GM12878 (cell line): ENCODE results near the gene NCAN. TPM values are rescaled to one million over a fixed set of nuclear protein-coding genes. Genes with fewer than 3 reads are reported as not detected.

Source experiments
- ATAC-seq: fragments of 200-7000 bp; cut with Tn5 transposase; 3 replicates; pipeline ENCODE4 v1.9.1; 2020; ENCODE audit warnings: mild to moderate bottlenecking, moderate library complexity
- BruUV-seq: library from RNA; stranded (reverse); fragments of 400-500 nt; replicated peaks from 2 replicates; lab custom pipeline; 2021; lab: Mats Ljungman, UMichigan
- CTCF ChIA-PET: fragments of 300-600 bp; sonication (Branson Sonifier 250); formaldehyde crosslinking; extraction: SDS; loops from one replicate; lab custom pipeline; 2021; ENCODE audit warnings: inconsistent platforms; lab: Yijun Ruan, JAX
- POLR2A ChIA-PET: fragments of 350-600 bp; formaldehyde crosslinking; extraction: SDS; loops from one replicate; lab custom pipeline; 2021; ENCODE audit warnings: inconsistent platforms; lab: Charles Lee
- RAD21 ChIA-PET: fragments of 300-600 bp; sonication (Branson Sonifier 250); formaldehyde crosslinking; loops from one replicate; lab custom pipeline; 2023; ENCODE audit warnings: antibody characterized with exemption; ENCODE audit not compliant: unreplicated experiment; lab: Charles Lee
- SMC1A ChIA-PET: fragments of 300-600 bp; sonication (Branson Sonifier 250); formaldehyde crosslinking; loops from one replicate; lab custom pipeline; 2023; ENCODE audit not compliant: unreplicated experiment, uncharacterized antibody; lab: Charles Lee
- DNase-seq: peaks from one replicate; pipeline ENCODE4 v3.0.0-alpha.2; 2011; ENCODE audit warnings: low read depth, low spot score
- FAIRE-seq: peaks from 3 replicates; lab custom pipeline; 2011; peaks lifted over from hg19 to GRCh38; lab: Jason Lieb, UNC
- H2AFZ ChIP-seq: 2 replicates; pipeline ENCODE4 v1.6.0; 2011; ENCODE audit warnings: low read depth, low read length, control low read depth; ENCODE audit not compliant: control insufficient read depth
- H3K27ac ChIP-seq: 2 replicates; pipeline ENCODE4 v1.5.1; 2011; ENCODE audit warnings: control low read depth; ENCODE audit not compliant: control insufficient read depth, insufficient read depth
- H3K27me3 ChIP-seq, 2 experiments: replicated peaks in 1 of 2; 2 replicates each; pipeline versions ENCODE4 v1.6.0 to v1.6.1; 2011; ENCODE audit warnings: low read length in 1 of 2; ENCODE audit not compliant: control insufficient read depth in 2 of 2, insufficient read depth in 2 of 2
- H3K36me3 ChIP-seq, 2 experiments: 2 replicates each; pipeline ENCODE4 v1.5.1; 2011; ENCODE audit warnings: low read length in 1 of 2; ENCODE audit not compliant: control insufficient read depth in 2 of 2, insufficient read depth in 2 of 2
- H3K4me1 ChIP-seq: 2 replicates; pipeline ENCODE4 v1.6.1; 2011; ENCODE audit warnings: mild to moderate bottlenecking, low read length, moderate library complexity, mixed read lengths; ENCODE audit not compliant: control insufficient read depth, insufficient read depth
- H3K4me2 ChIP-seq: 2 replicates; pipeline ENCODE4 v1.6.0; 2011; ENCODE audit warnings: control low read depth; ENCODE audit not compliant: control insufficient read depth, insufficient read depth
- H3K4me3 ChIP-seq: fragments of 200-600 bp; sonication (generic); 2 replicates; pipeline ENCODE4 v1.5.1; 2016
- H3K79me2 ChIP-seq: 2 replicates; pipeline ENCODE4 v1.6.0; 2011; ENCODE audit warnings: low read length; ENCODE audit not compliant: control insufficient read depth, insufficient read depth
- H3K9ac ChIP-seq: 2 replicates; pipeline ENCODE4 v1.8.0; 2011; ENCODE audit warnings: low read length, control low read depth, mixed read lengths; ENCODE audit not compliant: control insufficient read depth, insufficient read depth
- H3K9me3 ChIP-seq: replicated peaks from 3 replicates; pipeline ENCODE4 v1.5.1; 2011; ENCODE audit warnings: mild to moderate bottlenecking, low read length; ENCODE audit not compliant: control insufficient read depth, insufficient read depth
- H4K20me1 ChIP-seq: 2 replicates; pipeline ENCODE4 v1.6.0; 2011; ENCODE audit not compliant: control insufficient read depth, insufficient read depth
- IRF4 ChIP-seq: IDR thresholded peaks from 2 replicates; pipeline ENCODE4 v1.6.1; 2011; ENCODE audit warnings: low read depth, low read length
- MEF2A ChIP-seq: IDR thresholded peaks from 2 replicates; pipeline ENCODE4 v1.6.1; 2011; ENCODE audit warnings: low read depth, mild to moderate bottlenecking, low read length, moderate library complexity; ENCODE audit not compliant: insufficient read depth
- NR2C1 ChIP-seq: fragments of 450-650 bp; IDR thresholded peaks from 2 replicates; pipeline ENCODE4 v1.6.1; 2017; ENCODE audit warnings: antibody characterized with exemption, mild to moderate bottlenecking, moderate library complexity
- NR2F1 ChIP-seq: fragments of 450-650 bp; conservative IDR thresholded peaks from 2 replicates; pipeline ENCODE4 v1.6.1; 2017; ENCODE audit warnings: mild to moderate bottlenecking
- SIX5 ChIP-seq: IDR thresholded peaks from 2 replicates; pipeline ENCODE4 v1.6.1; 2011; ENCODE audit warnings: mild to moderate bottlenecking, low read depth, low read length, moderate library complexity; ENCODE audit not compliant: severe bottlenecking
- TCF3 ChIP-seq: IDR thresholded peaks from 2 replicates; pipeline ENCODE4 v1.6.1; 2012; ENCODE audit warnings: low read depth, mild to moderate bottlenecking, low read length, borderline replicate concordance; ENCODE audit not compliant: insufficient read depth
- WGBS: methylation state at CpG from one replicate; pipeline ENCODE4 v1.1.6; 2016; ENCODE audit warnings: low lambda C conversion rate; ENCODE audit not compliant: insufficient replicate concordance, insufficient coverage; ENCODE audit errors: missing lambda C conversion rate; 5-methylcytosine and 5-hydroxymethylcytosine counted together
- in situ Hi-C: fragments of 300-500 bp; cut with MboI; formaldehyde crosslinking; loops from 9 replicates; pipeline ENCODE4 v1.14.3; 2018; ENCODE audit warnings: mixed read lengths
- intact Hi-C: fragments of 100-400 bp; cut with micrococcal nuclease; formaldehyde crosslinking; loops from one replicate; pipeline ENCODE4 v1.14.2; 2022; ENCODE audit not compliant: unreplicated experiment
- polyA plus RNA-seq, 11 experiments: library from polyadenylated mRNA; depleted of rRNA in 4 of 11; unstranded in 6 of 11; stranded (reverse) in 5 of 11; fragments of >200 nt; fragmentation: Nextera tagmentation in 4 of 11; fragmentation: Illumina TruSeq in 1 of 11; extraction: Ambion mirVana in 4 of 11; extraction: Trizol in 1 of 11; gene quantifications; 1 replicate in 1 of 11; 2 replicates in 10 of 11; pipeline versions ENCODE4 v1.2.1 to v1.2.3, GENCODE V29; 2011 to 2016; ENCODE audit warnings: inconsistent platforms in 2 of 11, missing spikeins in 2 of 11, low read depth in 1 of 11
- total RNA-seq, 4 experiments: library from RNA; depleted of rRNA in 3 of 4; stranded (reverse); fragments of >200 nt in 3 of 4; fragmentation: Illumina TruSeq in 1 of 4; extraction: Trizol in 1 of 4; gene quantifications; 2 replicates each; pipeline versions ENCODE4 v1.2.1 to v1.2.3, GENCODE V29; 2013 to 2021
- TF ChIP-seq, protein P1 (sequence below): IDR thresholded peaks from 2 replicates; pipeline ENCODE4 v1.6.1; 2012; ENCODE audit warnings: mild to moderate bottlenecking, low read depth, low read length
- TF ChIP-seq, protein P2 (sequence below): IDR thresholded peaks from 2 replicates; pipeline ENCODE4 v1.6.1; 2012; ENCODE audit warnings: low read depth, low read length, improper control_type of control experiment
- TF ChIP-seq, protein P3 (sequence below): fragments of 450-650 bp; IDR thresholded peaks from 2 replicates; pipeline ENCODE4 v1.6.1; 2018; ENCODE audit warnings: borderline replicate concordance, mild to moderate bottlenecking; ENCODE audit not compliant: partially characterized antibody

The NCAN gene
- total and polyA plus RNA-seq, 10 of the 15 experiments (the other 5 are each of a cell fraction or from before 2014, with no cell fraction given): 0.02 to 0.34 (median 0.12) TPM; not detected in 1

DNA sequence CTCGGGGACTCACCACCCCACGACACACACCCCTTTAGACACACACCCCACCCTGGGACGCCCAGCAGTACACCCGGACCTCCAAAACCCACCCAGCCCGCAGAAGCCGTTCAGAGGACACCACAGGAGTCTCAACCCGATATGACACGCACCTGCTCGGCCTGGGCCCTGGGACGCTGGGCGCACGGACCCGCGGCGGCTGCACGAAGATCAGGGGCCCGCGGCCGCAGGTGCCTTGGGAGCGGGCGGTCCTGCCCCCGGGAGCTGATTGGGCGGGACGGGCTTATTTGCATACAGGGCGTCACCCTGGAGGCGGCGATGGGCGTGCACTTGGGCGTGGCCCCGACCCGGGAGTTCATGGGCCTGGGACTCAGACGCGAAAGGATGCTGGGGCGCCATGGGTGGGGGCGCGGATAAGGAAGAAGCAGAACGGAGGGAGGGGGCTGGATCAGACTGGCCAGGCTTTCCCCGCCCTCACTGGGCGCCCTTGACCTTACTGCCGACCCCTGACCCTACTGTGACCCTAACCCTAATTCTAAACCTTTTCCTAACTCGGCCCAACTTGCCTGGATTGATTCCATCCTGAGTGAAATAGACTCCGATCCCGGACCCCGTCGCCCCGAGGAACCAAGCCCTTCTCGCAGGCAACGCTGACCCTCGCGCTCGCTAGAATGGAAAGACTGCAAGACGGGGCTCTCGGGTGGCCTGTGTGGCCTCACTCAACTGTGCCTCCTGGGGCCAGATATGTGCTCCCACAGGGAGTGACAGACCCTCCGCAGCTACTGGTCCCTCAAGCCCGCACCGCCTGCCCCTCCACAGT, 41.5 kb upstream of the NCAN start, which contains the start of gene MEF2B (continued):
- TF ChIP-seq, protein P1, sequence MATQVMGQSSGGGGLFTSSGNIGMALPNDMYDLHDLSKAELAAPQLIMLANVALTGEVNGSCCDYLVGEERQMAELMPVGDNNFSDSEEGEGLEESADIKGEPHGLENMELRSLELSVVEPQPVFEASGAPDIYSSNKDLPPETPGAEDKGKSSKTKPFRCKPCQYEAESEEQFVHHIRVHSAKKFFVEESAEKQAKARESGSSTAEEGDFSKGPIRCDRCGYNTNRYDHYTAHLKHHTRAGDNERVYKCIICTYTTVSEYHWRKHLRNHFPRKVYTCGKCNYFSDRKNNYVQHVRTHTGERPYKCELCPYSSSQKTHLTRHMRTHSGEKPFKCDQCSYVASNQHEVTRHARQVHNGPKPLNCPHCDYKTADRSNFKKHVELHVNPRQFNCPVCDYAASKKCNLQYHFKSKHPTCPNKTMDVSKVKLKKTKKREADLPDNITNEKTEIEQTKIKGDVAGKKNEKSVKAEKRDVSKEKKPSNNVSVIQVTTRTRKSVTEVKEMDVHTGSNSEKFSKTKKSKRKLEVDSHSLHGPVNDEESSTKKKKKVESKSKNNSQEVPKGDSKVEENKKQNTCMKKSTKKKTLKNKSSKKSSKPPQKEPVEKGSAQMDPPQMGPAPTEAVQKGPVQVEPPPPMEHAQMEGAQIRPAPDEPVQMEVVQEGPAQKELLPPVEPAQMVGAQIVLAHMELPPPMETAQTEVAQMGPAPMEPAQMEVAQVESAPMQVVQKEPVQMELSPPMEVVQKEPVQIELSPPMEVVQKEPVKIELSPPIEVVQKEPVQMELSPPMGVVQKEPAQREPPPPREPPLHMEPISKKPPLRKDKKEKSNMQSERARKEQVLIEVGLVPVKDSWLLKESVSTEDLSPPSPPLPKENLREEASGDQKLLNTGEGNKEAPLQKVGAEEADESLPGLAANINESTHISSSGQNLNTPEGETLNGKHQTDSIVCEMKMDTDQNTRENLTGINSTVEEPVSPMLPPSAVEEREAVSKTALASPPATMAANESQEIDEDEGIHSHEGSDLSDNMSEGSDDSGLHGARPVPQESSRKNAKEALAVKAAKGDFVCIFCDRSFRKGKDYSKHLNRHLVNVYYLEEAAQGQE: no peak

DNA sequence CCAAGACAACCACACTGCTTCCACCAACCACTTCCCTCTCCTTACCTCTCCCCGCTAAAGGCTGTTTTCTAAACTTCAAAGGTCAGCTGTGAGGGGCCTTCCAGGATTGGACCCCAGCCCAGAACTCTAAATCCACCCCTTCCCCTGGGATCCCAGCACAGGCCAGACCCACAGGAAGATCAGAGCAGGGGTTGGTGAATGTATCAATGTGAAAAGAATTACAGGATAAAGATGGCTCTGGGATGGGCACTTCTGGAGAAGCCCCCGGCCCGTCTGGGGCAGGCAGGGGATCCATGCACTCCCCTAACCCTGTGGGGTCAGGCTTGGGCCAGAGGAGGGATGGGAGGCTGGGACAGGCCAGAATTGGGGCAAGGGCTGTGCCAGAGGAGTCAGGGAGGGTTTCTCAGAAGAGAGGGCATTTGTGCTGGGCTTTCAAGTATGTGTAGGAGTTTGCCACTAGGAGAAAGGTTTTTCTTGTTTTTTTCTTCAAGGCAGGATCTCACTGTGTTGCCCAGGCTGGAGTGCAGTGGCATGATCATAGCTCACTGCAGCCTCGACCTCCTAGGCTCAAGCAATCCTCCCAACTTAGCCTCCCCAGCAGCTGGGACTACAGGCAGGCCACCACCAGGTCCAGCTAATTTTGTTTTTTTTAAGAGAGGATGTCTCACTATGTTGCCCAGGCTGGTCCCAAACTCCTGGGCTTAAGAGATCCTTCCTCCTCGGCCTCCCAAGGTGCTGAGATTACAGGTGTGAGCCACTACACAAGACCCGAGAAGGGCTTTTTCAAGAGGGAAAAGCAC, 40.7 kb upstream of the NCAN start:
- no TSS peak for BruUV-seq
- no peak for DNase-seq
- Histone ChIP-seq H3K36me3 (no peaks in the 10 kb centered on the region), H3K79me2 (peaks cover 9% of the 10 kb centered on the region), H2AFZ (no peak overlapping the region), H3K27ac (no peak overlapping the region), H3K4me2 (no peak overlapping the region; the same call in 1 of the 2 replicates), H3K27me3 (no peaks in the 10 kb centered on the region), H3K4me1 (peaks cover 27% of the 10 kb centered on the region), H3K9ac (no peak overlapping the region), H3K4me3 (no peak overlapping the region), H3K9me3 (no peaks in the 10 kb centered on the region), H4K20me1 (no peaks in the 10 kb centered on the region)
- no peak for ATAC-seq
- POLR2A ChIA-PET: interaction anchor here (0.9 kb wide), 1 partner anchor 19 kb away, joined by 3 read pairs; no protein-coding TSS in a partner anchor
- WGBS: 85% methylated on average over 6 of the region's 6 CpGs
- SMC1A ChIA-PET: interaction anchor here (0.7 to 2.8 kb wide), 5 partner anchors 10 to 30 kb away, joined by 3 to 9 read pairs (median 4); no protein-coding TSS in a partner anchor
- intact Hi-C loops: no loop called here
- in situ Hi-C loops: no loop called here
- CTCF ChIA-PET: interaction anchor here (4.6 to 6.6 kb wide), 3 partner anchors 13 to 25 kb away, joined by 22 to 86 read pairs (median 23); no protein-coding TSS in a partner anchor
- RAD21 ChIA-PET: interaction anchor here (14.0 kb wide), 1 partner anchor 17 kb away, joined by 394 read pairs; no protein-coding TSS in a partner anchor
- no peak for FAIRE-seq
- TF ChIP-seq NR2C1 (no peak), NR2F1 (no peak), IRF4 (no peak), SIX5 (no peak), MEF2A (no peak), TCF3 (no peak)
- TF ChIP-seq, protein P2, sequence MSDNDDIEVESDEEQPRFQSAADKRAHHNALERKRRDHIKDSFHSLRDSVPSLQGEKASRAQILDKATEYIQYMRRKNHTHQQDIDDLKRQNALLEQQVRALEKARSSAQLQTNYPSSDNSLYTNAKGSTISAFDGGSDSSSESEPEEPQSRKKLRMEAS: no peak
- TF ChIP-seq, protein P3, sequence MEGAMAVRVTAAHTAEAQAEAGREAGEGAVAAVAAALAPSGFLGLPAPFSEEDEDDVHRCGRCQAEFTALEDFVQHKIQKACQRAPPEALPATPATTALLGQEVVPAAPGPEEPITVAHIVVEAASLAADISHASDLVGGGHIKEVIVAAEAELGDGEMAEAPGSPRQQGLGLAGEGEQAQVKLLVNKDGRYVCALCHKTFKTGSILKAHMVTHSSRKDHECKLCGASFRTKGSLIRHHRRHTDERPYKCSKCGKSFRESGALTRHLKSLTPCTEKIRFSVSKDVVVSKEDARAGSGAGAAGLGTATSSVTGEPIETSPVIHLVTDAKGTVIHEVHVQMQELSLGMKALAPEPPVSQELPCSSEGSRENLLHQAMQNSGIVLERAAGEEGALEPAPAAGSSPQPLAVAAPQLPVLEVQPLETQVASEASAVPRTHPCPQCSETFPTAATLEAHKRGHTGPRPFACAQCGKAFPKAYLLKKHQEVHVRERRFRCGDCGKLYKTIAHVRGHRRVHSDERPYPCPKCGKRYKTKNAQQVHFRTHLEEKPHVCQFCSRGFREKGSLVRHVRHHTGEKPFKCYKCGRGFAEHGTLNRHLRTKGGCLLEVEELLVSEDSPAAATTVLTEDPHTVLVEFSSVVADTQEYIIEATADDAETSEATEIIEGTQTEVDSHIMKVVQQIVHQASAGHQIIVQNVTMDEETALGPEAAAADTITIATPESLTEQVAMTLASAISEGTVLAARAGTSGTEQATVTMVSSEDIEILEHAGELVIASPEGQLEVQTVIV: no peak
